Osteoblast (primary cell): ENCODE measurements around the gene ZRANB2. TPM values are rescaled to one million over a fixed set of nuclear protein-coding genes. Genes with fewer than 3 reads are reported as not detected.

Experiments used
- DNase-seq: peaks from one replicate; pipeline ENCODE4 v3.0.0; 2011; ENCODE audit warnings: low spot score, mixed read lengths; ENCODE audit not compliant: insufficient read length; ENCODE audit errors: missing footprints
- H2AFZ ChIP-seq: 2 replicates; pipeline ENCODE4 v1.6.0; 2011; ENCODE audit warnings: mild to moderate bottlenecking, low read length
- H3K27ac ChIP-seq: 2 replicates; pipeline ENCODE4 v1.5.1; 2011; ENCODE audit warnings: mild to moderate bottlenecking, low read depth, low read length, moderate library complexity
- H3K27me3 ChIP-seq: 2 replicates; pipeline ENCODE4 v1.6.0; 2012; ENCODE audit warnings: mild to moderate bottlenecking, control low read depth, inconsistent platforms, low read length, moderate library complexity; ENCODE audit not compliant: insufficient read depth
- H3K36me3 ChIP-seq: 2 replicates; pipeline ENCODE4 v1.5.1; 2011; ENCODE audit warnings: mild to moderate bottlenecking, low read length, control low read depth, moderate library complexity; ENCODE audit not compliant: insufficient read depth
- H3K4me1 ChIP-seq: 2 replicates; pipeline ENCODE4 v1.5.1; 2011; ENCODE audit warnings: mild to moderate bottlenecking, low read length, control low read depth, moderate library complexity; ENCODE audit not compliant: insufficient read depth
- H3K4me2 ChIP-seq: 2 replicates; pipeline ENCODE4 v1.6.0; 2011; ENCODE audit warnings: mild to moderate bottlenecking, low read length; ENCODE audit not compliant: insufficient read depth
- H3K4me3 ChIP-seq: fragments of 200-600 bp; sonication (generic); 3 replicates; pipeline ENCODE4 v1.5.1; 2012; ENCODE audit warnings: mild to moderate bottlenecking, low read length, inconsistent platforms; ENCODE audit not compliant: insufficient read depth
- H3K79me2 ChIP-seq: 2 replicates; pipeline ENCODE4 v1.6.0; 2012; ENCODE audit warnings: mild to moderate bottlenecking, low read length, control low read depth, inconsistent platforms; ENCODE audit not compliant: insufficient read depth
- H3K9me3 ChIP-seq: 2 replicates; pipeline ENCODE4 v1.5.1; 2011; ENCODE audit warnings: low read depth, low read length, control low read depth
- H4K20me1 ChIP-seq: 2 replicates; pipeline ENCODE4 v1.6.0; 2012; ENCODE audit warnings: mild to moderate bottlenecking, low read length, control low read depth; ENCODE audit not compliant: insufficient read depth
- total RNA-seq: library from RNA; depleted of rRNA; stranded (reverse); fragments of >200 nt; gene quantifications from 2 replicates; pipeline ENCODE4 v1.2.3, GENCODE V29; 2012
- TF ChIP-seq, protein P1 (sequence below): IDR thresholded peaks from 2 replicates; pipeline ENCODE4 v1.5.1; 2011; ENCODE audit warnings: mild to moderate bottlenecking, low read depth, low read length, moderate library complexity; ENCODE audit errors: extremely low read depth

ZRANB2 gene
- total RNA-seq, 1 donor: 33.7 TPM

- Histone ChIP-seq H2AFZ (no peak overlapping the region), H3K4me2 (no peak overlapping the region), H4K20me1 (no peaks in the 10 kb centered on the region), H3K79me2 (no peaks in the 10 kb centered on the region), H3K36me3 (no peaks in the 10 kb centered on the region), H3K27ac (no peak overlapping the region), H3K27me3 (no peaks in the 10 kb centered on the region), H3K4me1 (no peaks in the 10 kb centered on the region), H3K9me3 (no peaks in the 10 kb centered on the region), H3K4me3 (no peak overlapping the region)
- TF ChIP-seq, protein P1, sequence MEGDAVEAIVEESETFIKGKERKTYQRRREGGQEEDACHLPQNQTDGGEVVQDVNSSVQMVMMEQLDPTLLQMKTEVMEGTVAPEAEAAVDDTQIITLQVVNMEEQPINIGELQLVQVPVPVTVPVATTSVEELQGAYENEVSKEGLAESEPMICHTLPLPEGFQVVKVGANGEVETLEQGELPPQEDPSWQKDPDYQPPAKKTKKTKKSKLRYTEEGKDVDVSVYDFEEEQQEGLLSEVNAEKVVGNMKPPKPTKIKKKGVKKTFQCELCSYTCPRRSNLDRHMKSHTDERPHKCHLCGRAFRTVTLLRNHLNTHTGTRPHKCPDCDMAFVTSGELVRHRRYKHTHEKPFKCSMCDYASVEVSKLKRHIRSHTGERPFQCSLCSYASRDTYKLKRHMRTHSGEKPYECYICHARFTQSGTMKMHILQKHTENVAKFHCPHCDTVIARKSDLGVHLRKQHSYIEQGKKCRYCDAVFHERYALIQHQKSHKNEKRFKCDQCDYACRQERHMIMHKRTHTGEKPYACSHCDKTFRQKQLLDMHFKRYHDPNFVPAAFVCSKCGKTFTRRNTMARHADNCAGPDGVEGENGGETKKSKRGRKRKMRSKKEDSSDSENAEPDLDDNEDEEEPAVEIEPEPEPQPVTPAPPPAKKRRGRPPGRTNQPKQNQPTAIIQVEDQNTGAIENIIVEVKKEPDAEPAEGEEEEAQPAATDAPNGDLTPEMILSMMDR: no peak
- no peak for DNase-seq
Measured at GRCh38 chr1:71023515-71023914, 57.3 kb downstream of the ZRANB2 start.

DNA sequence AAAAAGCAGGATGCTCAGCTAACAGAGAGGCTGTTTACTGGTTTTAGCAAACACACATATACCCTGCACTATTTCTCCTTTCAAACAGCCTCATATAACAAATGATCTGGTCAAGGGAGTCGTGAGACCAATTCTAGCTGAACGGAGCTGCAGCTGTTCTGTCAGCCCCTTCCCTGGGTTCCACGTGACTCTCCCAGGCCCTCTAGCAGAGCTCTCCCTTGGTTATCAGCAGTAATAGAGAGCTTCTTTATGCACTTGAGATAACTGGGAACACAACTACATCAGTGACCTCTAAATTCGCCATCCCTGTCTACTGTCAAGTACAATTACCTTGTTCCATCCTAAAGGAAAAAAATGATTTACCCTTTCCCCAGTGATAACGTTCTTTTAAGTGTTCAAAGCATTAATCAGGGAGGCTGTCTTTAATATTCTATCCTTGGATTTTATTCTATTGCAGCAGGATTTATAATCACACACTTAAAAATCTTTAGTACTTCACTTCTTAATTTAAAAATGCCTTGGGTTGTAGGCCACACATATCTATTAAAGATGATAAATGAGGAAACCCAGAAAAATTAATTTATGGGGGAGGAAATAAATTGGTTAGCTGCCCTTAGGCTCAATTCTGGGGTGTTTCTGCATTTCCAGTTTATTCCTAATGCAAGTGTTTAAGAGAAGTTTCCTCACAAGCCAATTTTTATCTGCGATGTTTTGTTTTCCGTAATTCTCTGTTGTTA lies 61.4 kb downstream of the ZRANB2 start:
- Histone ChIP-seq H4K20me1 (no peaks in the 10 kb centered on the region), H3K27me3 (no peaks in the 10 kb centered on the region), H3K27ac (no peak overlapping the region), H3K4me1 (no peaks in the 10 kb centered on the region), H3K79me2 (no peaks in the 10 kb centered on the region), H3K4me2 (no peak overlapping the region), H2AFZ (no peak overlapping the region), H3K4me3 (no peak overlapping the region), H3K36me3 (no peaks in the 10 kb centered on the region), H3K9me3 (no peaks in the 10 kb centered on the region)
- DNase-seq: no peak
- TF ChIP-seq, protein P1: no peak

- DNase-seq: no peak
- H3K27me3 ChIP-seq: no peaks in the 10 kb centered on the region
- H3K4me1 ChIP-seq: no peaks in the 10 kb centered on the region
- H3K4me2 ChIP-seq: no peak overlapping the region
- H3K4me3 ChIP-seq: no peak overlapping the region
- H3K79me2 ChIP-seq: no peaks in the 10 kb centered on the region
- H3K9me3 ChIP-seq: no peaks in the 10 kb centered on the region
- no peaks in the 10 kb centered on the region for H4K20me1 ChIP-seq
- H3K27ac ChIP-seq: no peak overlapping the region
- no peaks in the 10 kb centered on the region for H3K36me3 ChIP-seq
- TF ChIP-seq, protein P1: no peak
- no peak overlapping the region for H2AFZ ChIP-seq
Measured at GRCh38 chr1:71018791-71019190, 62.0 kb downstream of the ZRANB2 start.

DNA sequence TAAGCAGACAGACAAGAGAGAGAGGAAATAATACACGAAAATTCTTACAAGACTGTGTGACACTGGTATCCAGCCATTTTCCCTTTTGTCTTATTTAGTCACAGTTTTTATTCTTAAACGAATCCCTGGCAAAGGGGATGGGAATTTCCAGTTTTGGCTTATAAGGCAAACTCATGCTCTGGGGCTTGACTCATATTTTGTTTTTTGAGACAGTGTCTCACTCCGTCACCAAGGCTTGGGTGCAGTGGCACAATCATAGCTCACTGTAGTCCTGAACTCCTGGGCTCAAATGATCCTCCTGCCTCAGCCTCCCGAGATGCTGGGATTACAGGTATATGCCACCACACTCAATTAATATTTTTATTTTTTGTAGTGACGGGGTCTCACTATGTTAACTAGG lies 65.1 kb downstream of the ZRANB2 start:
- H3K27ac ChIP-seq: no peak overlapping the region
- no peaks in the 10 kb centered on the region for H3K4me1 ChIP-seq
- H3K36me3 ChIP-seq: no peaks in the 10 kb centered on the region
- H3K27me3 ChIP-seq: no peaks in the 10 kb centered on the region
- DNase-seq: no peak
- H3K4me2 ChIP-seq: no peak overlapping the region
- H3K9me3 ChIP-seq: no peaks in the 10 kb centered on the region
- H3K79me2 ChIP-seq: no peaks in the 10 kb centered on the region
- H2AFZ ChIP-seq: no peak overlapping the region
- H3K4me3 ChIP-seq: no peak overlapping the region
- H4K20me1 ChIP-seq: no peaks in the 10 kb centered on the region
- TF ChIP-seq, protein P1: no peak
